ENCODE data around the gene CAMTA1.

Gene CAMTA1

GRCh38 chr1:6756457-6756856 is 28.8 kb upstream of the CAMTA1 start:
- H3K27ac ChIP-seq (ENCODE audit: low read depth, low read length): no peak overlapping the region
- no peak overlapping the region for H3K4me3 ChIP-seq (ENCODE audit: low read depth in 1 of 5, low read length in 5 of 5)

GRCh38 chr1:6757719-6758435 is 27.4 kb upstream of the CAMTA1 start:
- Histone ChIP-seq H3K27ac (ENCODE audit: low read depth, low read length) (no peak overlapping the region), H3K9ac (ENCODE audit: low read length in 5 of 5) (no peak overlapping the region), H3K4me3 (ENCODE audit: low read depth in 1 of 5, low read length in 5 of 5) (peak overlapping the region in 3 of 5 donors; percentile 14 to 56 (median 22)), H3K9me3 (ENCODE audit: control insufficient read depth in 5 of 5, low read length in 5 of 5) (no peaks in the 10 kb centered on the region), H3K36me3 (ENCODE audit: control insufficient read depth in 5 of 5, insufficient read depth in 5 of 5, low read length in 5 of 5) (no peaks in the 10 kb centered on the region), H3K27me3 (ENCODE audit: control insufficient read depth in 5 of 5, insufficient read depth in 4 of 5, low read length in 5 of 5) (peaks cover 0 to 3% (median 0%) of the 10 kb centered on the region in 5 donors), H3K4me1 (ENCODE audit: control insufficient read depth in 5 of 5, insufficient read depth in 5 of 5, low read length in 5 of 5) (peaks cover 0 to 15% (median 14%) of the 10 kb centered on the region in 5 donors)

More at GRCh38 chr1:6756457-6756856, 28.8 kb upstream of the CAMTA1 start:
- H3K9me3 ChIP-seq (ENCODE audit: control insufficient read depth in 5 of 5, low read length in 5 of 5): no peaks in the 10 kb centered on the region
- no peak overlapping the region for H3K9ac ChIP-seq (ENCODE audit: low read length in 5 of 5)
- H3K36me3 ChIP-seq (ENCODE audit: control insufficient read depth in 5 of 5, insufficient read depth in 5 of 5, low read length in 5 of 5): no peaks in the 10 kb centered on the region
- no peaks in the 10 kb centered on the region for H3K27me3 ChIP-seq (ENCODE audit: control insufficient read depth in 5 of 5, insufficient read depth in 4 of 5, low read length in 5 of 5)
- peaks cover 0 to 15% (median 14%) of the 10 kb centered on the region in 5 donors for H3K4me1 ChIP-seq (ENCODE audit: control insufficient read depth in 5 of 5, insufficient read depth in 5 of 5, low read length in 5 of 5)

- H3K27me3 ChIP-seq (ENCODE audit: control insufficient read depth in 5 of 5, insufficient read depth in 4 of 5, low read length in 5 of 5): peaks cover 0 to 3% (median 0%) of the 10 kb centered on the region in 5 donors
- no peak overlapping the region for H3K27ac ChIP-seq (ENCODE audit: low read depth, low read length)
- no peak overlapping the region for H3K4me3 ChIP-seq (ENCODE audit: low read depth in 1 of 5, low read length in 5 of 5)
- peaks cover 0 to 15% (median 14%) of the 10 kb centered on the region in 5 donors for H3K4me1 ChIP-seq (ENCODE audit: control insufficient read depth in 5 of 5, insufficient read depth in 5 of 5, low read length in 5 of 5)
- H3K36me3 ChIP-seq (ENCODE audit: control insufficient read depth in 5 of 5, insufficient read depth in 5 of 5, low read length in 5 of 5): no peaks in the 10 kb centered on the region
- no peaks in the 10 kb centered on the region for H3K9me3 ChIP-seq (ENCODE audit: control insufficient read depth in 5 of 5, low read length in 5 of 5)
- no peak overlapping the region for H3K9ac ChIP-seq (ENCODE audit: low read length in 5 of 5)
Observed at GRCh38 chr1:6761196-6761737, 24.0 kb upstream of the CAMTA1 start.

GRCh38 chr1:6762060-6762459 is 23.2 kb upstream of the CAMTA1 start:
- H3K9me3 ChIP-seq (ENCODE audit: control insufficient read depth in 5 of 5, low read length in 5 of 5): no peaks in the 10 kb centered on the region
- H3K27me3 ChIP-seq (ENCODE audit: control insufficient read depth in 5 of 5, insufficient read depth in 4 of 5, low read length in 5 of 5): peaks cover 0 to 3% (median 0%) of the 10 kb centered on the region in 5 donors
- no peak overlapping the region for H3K9ac ChIP-seq (ENCODE audit: low read length in 5 of 5)
- H3K27ac ChIP-seq (ENCODE audit: low read depth, low read length): no peak overlapping the region
- no peak overlapping the region for H3K4me3 ChIP-seq (ENCODE audit: low read depth in 1 of 5, low read length in 5 of 5)
- peaks cover 0 to 15% (median 14%) of the 10 kb centered on the region in 5 donors for H3K4me1 ChIP-seq (ENCODE audit: control insufficient read depth in 5 of 5, insufficient read depth in 5 of 5, low read length in 5 of 5)
- H3K36me3 ChIP-seq (ENCODE audit: control insufficient read depth in 5 of 5, insufficient read depth in 5 of 5, low read length in 5 of 5): no peaks in the 10 kb centered on the region

GRCh38 chr1:6770751-6771440 is 14.4 kb upstream of the CAMTA1 start:
- Histone ChIP-seq H3K27ac (ENCODE audit: low read depth, low read length) (no peak overlapping the region), H3K9me3 (ENCODE audit: control insufficient read depth in 5 of 5, low read length in 5 of 5) (no peaks in the 10 kb centered on the region), H3K36me3 (ENCODE audit: control insufficient read depth in 5 of 5, insufficient read depth in 5 of 5, low read length in 5 of 5) (no peaks in the 10 kb centered on the region), H3K27me3 (ENCODE audit: control insufficient read depth in 5 of 5, insufficient read depth in 4 of 5, low read length in 5 of 5) (peaks cover 0 to 18% (median 13%) of the 10 kb centered on the region in 5 donors), H3K4me1 (ENCODE audit: control insufficient read depth in 5 of 5, insufficient read depth in 5 of 5, low read length in 5 of 5) (no peaks in the 10 kb centered on the region), H3K4me3 (ENCODE audit: low read depth in 1 of 5, low read length in 5 of 5) (no peak overlapping the region), H3K9ac (ENCODE audit: low read length in 5 of 5) (no peak overlapping the region)

- Histone ChIP-seq H3K4me3 (ENCODE audit: low read depth in 1 of 5, low read length in 5 of 5) (no peak overlapping the region), H3K27ac (ENCODE audit: low read depth, low read length) (no peak overlapping the region), H3K36me3 (ENCODE audit: control insufficient read depth in 5 of 5, insufficient read depth in 5 of 5, low read length in 5 of 5) (no peaks in the 10 kb centered on the region), H3K27me3 (ENCODE audit: control insufficient read depth in 5 of 5, insufficient read depth in 4 of 5, low read length in 5 of 5) (peaks cover 0 to 18% (median 13%) of the 10 kb centered on the region in 5 donors), H3K9me3 (ENCODE audit: control insufficient read depth in 5 of 5, low read length in 5 of 5) (peaks cover 0 to 2% (median 0%) of the 10 kb centered on the region in 5 donors), H3K4me1 (ENCODE audit: control insufficient read depth in 5 of 5, insufficient read depth in 5 of 5, low read length in 5 of 5) (no peaks in the 10 kb centered on the region), H3K9ac (ENCODE audit: low read length in 5 of 5) (no peak overlapping the region)
Observed at GRCh38 chr1:6771441-6771769, 13.8 kb upstream of the CAMTA1 start.

GRCh38 chr1:6774381-6774780 is 10.9 kb upstream of the CAMTA1 start:
- Histone ChIP-seq H3K9me3 (ENCODE audit: control insufficient read depth in 5 of 5, low read length in 5 of 5) (peaks cover 0 to 5% (median 0%) of the 10 kb centered on the region in 5 donors), H3K4me3 (ENCODE audit: low read depth in 1 of 5, low read length in 5 of 5) (no peak overlapping the region), H3K9ac (ENCODE audit: low read length in 5 of 5) (no peak overlapping the region), H3K27me3 (ENCODE audit: control insufficient read depth in 5 of 5, insufficient read depth in 4 of 5, low read length in 5 of 5) (peaks cover 0 to 12% (median 9%) of the 10 kb centered on the region in 5 donors), H3K27ac (ENCODE audit: low read depth, low read length) (no peak overlapping the region), H3K36me3 (ENCODE audit: control insufficient read depth in 5 of 5, insufficient read depth in 5 of 5, low read length in 5 of 5) (no peaks in the 10 kb centered on the region), H3K4me1 (ENCODE audit: control insufficient read depth in 5 of 5, insufficient read depth in 5 of 5, low read length in 5 of 5) (no peaks in the 10 kb centered on the region)

GRCh38 chr1:6775261-6776043 is 9.8 kb upstream of the CAMTA1 start:
- H3K9me3 ChIP-seq (ENCODE audit: control insufficient read depth in 5 of 5, low read length in 5 of 5): peaks cover 0 to 5% (median 0%) of the 10 kb centered on the region in 5 donors
- H3K27me3 ChIP-seq (ENCODE audit: control insufficient read depth in 5 of 5, insufficient read depth in 4 of 5, low read length in 5 of 5): peaks cover 0 to 11% (median 8%) of the 10 kb centered on the region in 5 donors
- H3K9ac ChIP-seq (ENCODE audit: low read length in 5 of 5): no peak overlapping the region
- H3K36me3 ChIP-seq (ENCODE audit: control insufficient read depth in 5 of 5, insufficient read depth in 5 of 5, low read length in 5 of 5): no peaks in the 10 kb centered on the region
- no peaks in the 10 kb centered on the region for H3K4me1 ChIP-seq (ENCODE audit: control insufficient read depth in 5 of 5, insufficient read depth in 5 of 5, low read length in 5 of 5)
- H3K27ac ChIP-seq (ENCODE audit: low read depth, low read length): no peak overlapping the region
- H3K4me3 ChIP-seq (ENCODE audit: low read depth in 1 of 5, low read length in 5 of 5): no peak overlapping the region

GRCh38 chr1:6776389-6776788 is 8.9 kb upstream of the CAMTA1 start:
- H3K27me3 ChIP-seq (ENCODE audit: control insufficient read depth in 5 of 5, insufficient read depth in 4 of 5, low read length in 5 of 5): peaks cover 0 to 5% (median 1%) of the 10 kb centered on the region in 5 donors
- H3K4me3 ChIP-seq (ENCODE audit: low read depth in 1 of 5, low read length in 5 of 5): no peak overlapping the region
- no peaks in the 10 kb centered on the region for H3K4me1 ChIP-seq (ENCODE audit: control insufficient read depth in 5 of 5, insufficient read depth in 5 of 5, low read length in 5 of 5)
- H3K9ac ChIP-seq (ENCODE audit: low read length in 5 of 5): no peak overlapping the region
- H3K36me3 ChIP-seq (ENCODE audit: control insufficient read depth in 5 of 5, insufficient read depth in 5 of 5, low read length in 5 of 5): no peaks in the 10 kb centered on the region
- H3K9me3 ChIP-seq (ENCODE audit: control insufficient read depth in 5 of 5, low read length in 5 of 5): peaks cover 0 to 5% (median 0%) of the 10 kb centered on the region in 5 donors
- H3K27ac ChIP-seq (ENCODE audit: low read depth, low read length): no peak overlapping the region

Measured in subcutaneous abdominal adipose tissue (tissue), 5 donors.